Upper lobe of left lung (tissue), 6 donors: ENCODE measurements around the gene GUCA2B. TPM values are rescaled to one million over a fixed set of nuclear protein-coding genes. Genes with fewer than 3 reads are reported as not detected.
A peak's percentile ranks its signal among the peaks of the same experiment; 100 is the strongest.

ENCODE experiments used
- ATAC-seq, 2 donors: fragments of 200-7000 bp; cut with Tn5 transposase; one replicate each; pipeline ENCODE4 v1.9.1; 2022; ENCODE audit warnings: mild to moderate bottlenecking in 2 of 2, moderate library complexity in 2 of 2; ENCODE audit not compliant: low FRiP score in 2 of 2
- DNase-seq, 2 donors: peaks; one replicate each; pipeline ENCODE4 v3.0.0-alpha.2; 2019 to 2020
- H3K27ac ChIP-seq, 4 donors: fragments of 200-600 bp; sonication (generic); one replicate each; pipeline ENCODE4 v1.5.1; 2016 to 2019
- H3K27me3 ChIP-seq, 4 donors: fragments of 200-600 bp; sonication (generic); one replicate each; pipeline ENCODE4 v1.5.1; 2017 to 2019
- H3K36me3 ChIP-seq, 4 donors: fragments of 200-600 bp; sonication (generic); one replicate each; pipeline ENCODE4 v1.5.1; 2016 to 2019
- H3K4me1 ChIP-seq, 4 donors: fragments of 200-600 bp; sonication (generic); one replicate each; pipeline ENCODE4 v1.5.1; 2018 to 2019
- H3K4me3 ChIP-seq, 4 donors: fragments of 200-600 bp; sonication (generic); one replicate each; pipeline ENCODE4 v1.5.1; 2017 to 2019; ENCODE audit warnings: mild to moderate bottlenecking in 2 of 4, moderate library complexity in 1 of 4
- H3K9me3 ChIP-seq, 4 donors: fragments of 200-600 bp; sonication (generic); one replicate each; pipeline ENCODE4 v1.5.1; 2018 to 2019
- CTCF ChIP-seq, 6 experiments: fragments of 450-650 bp in 4 of 6; fragments of 200-600 bp in 2 of 6; sonication (generic) in 2 of 6; IDR thresholded peaks; one replicate each; pipeline ENCODE4 v1.5.1; 2016 to 2019; ENCODE audit warnings: antibody characterized with exemption in 6 of 6
- EP300 ChIP-seq, 4 donors: sonication (generic); formaldehyde crosslinking; IDR thresholded peaks; one replicate each; pipeline ENCODE4 v1.5.1; 2017; ENCODE audit warnings: antibody characterized with exemption in 4 of 4, control low read depth in 2 of 4
- POLR2A ChIP-seq, 4 donors: fragments of 450-650 bp; IDR thresholded peaks; one replicate each; pipeline ENCODE4 v1.5.1; 2016 to 2017; ENCODE audit warnings: antibody characterized with exemption in 4 of 4, mild to moderate bottlenecking in 2 of 4
- POLR2AphosphoS5 ChIP-seq, 2 donors: sonication (generic); formaldehyde crosslinking; IDR thresholded peaks; one replicate each; pipeline ENCODE4 v1.5.1; 2017; ENCODE audit warnings: antibody characterized with exemption in 2 of 2
- WGBS, 2 donors: methylation state at CpG; one replicate each; pipeline ENCODE4 v1.1.5; 2017 to 2018; 5-methylcytosine and 5-hydroxymethylcytosine counted together
- total RNA-seq, 6 donors: library from RNA; depleted of rRNA in 4 of 6; stranded (reverse); fragments of >200 nt in 4 of 6; gene quantifications; one replicate each; pipeline versions ENCODE4 v1.1.0 to v1.2.1, GENCODE V29; 2016 to 2021
- donor health status: DM: no; HTN: no; CAD: no; lungs with moderate emphysema.
- donor health status: DM: no; HTN: yes; CAD: no; lungs with severe emphysema.

Gene GUCA2B
- total RNA-seq, 6 donors from 2014 or later = not detected

- Histone ChIP-seq H3K4me3 (no peak overlapping the region), H3K36me3 (no peaks in the 10 kb centered on the region), H3K27me3 (no peaks in the 10 kb centered on the region), H3K4me1 (peaks cover 0 to 18% (median 10%) of the 10 kb centered on the region in 4 donors), H3K27ac (no peak overlapping the region), H3K9me3 (no peaks in the 10 kb centered on the region)
- DNase-seq (peak in 1 of 2 donors; percentile 71), ATAC-seq (peak; percentile 6 to 17)
- TF ChIP-seq EP300 (IDR thresholded peaks at IDR 0.05) (peak in 1 of 4 donors; percentile 62), CTCF (IDR thresholded peaks at IDR 0.05) (no peak), POLR2AphosphoS5 (IDR thresholded peaks at IDR 0.05) (peak in 1 of 2 donors; percentile 27)
- WGBS, 2 donors = 39 to 43% methylated on average over 4 of the region's 4 CpGs
Observed at GRCh38 chr1:42142894-42143675, 10.1 kb upstream of the GUCA2B start.

- Histone ChIP-seq H3K4me1 (peaks cover 0 to 18% (median 10%) of the 10 kb centered on the region in 4 donors), H3K9me3 (no peaks in the 10 kb centered on the region), H3K27me3 (no peaks in the 10 kb centered on the region), H3K36me3 (no peaks in the 10 kb centered on the region), H3K27ac (no peak overlapping the region), H3K4me3 (no peak overlapping the region)
- ATAC-seq (no peak), DNase-seq (no peak)
- 48 to 59% methylated on average over 9 to 13 of the region's 13 CpGs for WGBS, 2 donors
- TF ChIP-seq CTCF (IDR thresholded peaks at IDR 0.05) = no peak
Observed at GRCh38 chr1:42143896-42144710, 9.1 kb upstream of the GUCA2B start.

- Histone ChIP-seq H3K27ac (no peak overlapping the region), H3K4me1 (peaks cover 0 to 18% (median 10%) of the 10 kb centered on the region in 4 donors), H3K4me3 (no peak overlapping the region), H3K27me3 (no peaks in the 10 kb centered on the region), H3K9me3 (no peaks in the 10 kb centered on the region), H3K36me3 (no peaks in the 10 kb centered on the region)
- TF ChIP-seq POLR2AphosphoS5 (IDR thresholded peaks at IDR 0.05) = no peak
- TF ChIP-seq EP300 (IDR thresholded peaks at IDR 0.05) = no peak
- TF ChIP-seq POLR2A (IDR thresholded peaks at IDR 0.05) = no peak
- TF ChIP-seq CTCF (IDR thresholded peaks at IDR 0.05) = no peak
- DNase-seq = no peak
- no peak for ATAC-seq
- 76 to 80% methylated on average over 10 to 12 of the region's 12 CpGs for WGBS, 2 donors
Observed at GRCh38 chr1:42144711-42145388, 8.4 kb upstream of the GUCA2B start.

- no peaks in the 10 kb centered on the region for H3K36me3 ChIP-seq
- H3K27me3 ChIP-seq = no peaks in the 10 kb centered on the region
- DNase-seq (no peak), ATAC-seq (no peak)
- H3K4me1 ChIP-seq = peaks cover 0 to 18% (median 9%) of the 10 kb centered on the region in 4 donors
- no peak for TF ChIP-seq POLR2AphosphoS5 (IDR thresholded peaks at IDR 0.05)
- TF ChIP-seq CTCF (IDR thresholded peaks at IDR 0.05) = no peak
- no peak for TF ChIP-seq POLR2A (IDR thresholded peaks at IDR 0.05)
- no peak for TF ChIP-seq EP300 (IDR thresholded peaks at IDR 0.05)
- no peaks in the 10 kb centered on the region for H3K9me3 ChIP-seq
- H3K27ac ChIP-seq = no peak overlapping the region
- 67 to 72% methylated on average over 3 to 8 of the region's 8 CpGs for WGBS, 2 donors
- H3K4me3 ChIP-seq = no peak overlapping the region
Observed at GRCh38 chr1:42145389-42145716, 7.9 kb upstream of the GUCA2B start.
